ENCODE measurements around the gene MEPCE.

The MEPCE gene

DNA sequence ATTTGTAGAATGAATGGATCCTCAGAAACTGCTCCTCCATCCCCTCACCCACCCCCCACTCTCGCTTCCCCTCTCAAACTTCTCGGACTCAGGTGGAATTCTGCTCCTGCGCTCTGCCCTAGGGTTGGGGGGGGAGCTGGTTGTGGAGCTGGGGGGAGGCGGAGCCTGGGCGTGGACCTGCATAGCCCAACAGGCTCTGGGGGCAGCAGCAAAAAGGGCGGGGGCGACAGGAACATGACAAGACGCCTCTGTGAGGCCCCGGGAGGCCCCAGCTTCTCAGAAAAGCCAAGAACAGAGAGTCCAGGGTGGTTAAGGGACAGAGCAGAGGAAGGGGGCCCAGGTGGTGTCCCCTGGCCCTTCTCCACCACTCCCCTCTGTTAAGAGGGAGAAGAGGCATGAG is 45.9 kb downstream of the MEPCE start:
- in situ Hi-C loops (cut with HindIII; ENCODE audit: low pct_ligation_motif_present, low pct_unique_long_range_greater_than_20kb, low sequenced_read_pairs), result no loop called here
- no peak for DNase-seq

DNA sequence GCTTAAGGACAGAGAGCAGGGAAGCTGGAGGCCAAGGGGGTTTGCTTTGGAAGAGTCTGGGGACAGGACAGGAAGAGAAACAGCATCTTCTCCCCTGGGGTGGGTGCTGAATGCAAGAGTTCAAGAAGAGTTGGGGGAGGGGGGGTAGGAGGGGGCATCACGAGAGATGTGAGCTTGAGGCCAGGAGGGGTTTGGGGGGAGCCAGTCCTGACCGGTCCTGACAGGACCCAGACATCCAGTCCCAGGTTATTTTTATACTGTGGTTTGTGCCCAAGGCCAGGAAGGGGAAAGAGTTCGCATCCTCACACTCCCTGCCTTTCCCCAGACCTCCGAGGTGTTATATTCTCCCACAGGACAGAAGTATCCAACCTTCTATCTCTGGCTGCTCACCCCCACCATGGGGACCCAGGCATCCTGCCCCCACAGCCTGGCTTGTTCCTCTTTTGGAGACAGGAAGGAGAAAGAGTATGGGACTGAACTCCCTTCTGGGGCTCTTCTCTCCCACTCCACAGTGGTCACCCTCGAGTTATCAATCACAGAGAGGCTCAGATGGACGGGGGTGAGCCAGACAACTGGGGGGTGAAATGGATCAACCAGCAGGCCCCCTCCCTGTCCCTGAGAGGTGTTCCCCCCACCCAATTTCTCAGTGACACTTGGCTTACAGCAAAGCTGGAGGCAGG is 46.6 kb downstream of the MEPCE start:
- in situ Hi-C loops (cut with HindIII; ENCODE audit: low pct_ligation_motif_present, low pct_unique_long_range_greater_than_20kb, low sequenced_read_pairs), result no loop called here

DNA sequence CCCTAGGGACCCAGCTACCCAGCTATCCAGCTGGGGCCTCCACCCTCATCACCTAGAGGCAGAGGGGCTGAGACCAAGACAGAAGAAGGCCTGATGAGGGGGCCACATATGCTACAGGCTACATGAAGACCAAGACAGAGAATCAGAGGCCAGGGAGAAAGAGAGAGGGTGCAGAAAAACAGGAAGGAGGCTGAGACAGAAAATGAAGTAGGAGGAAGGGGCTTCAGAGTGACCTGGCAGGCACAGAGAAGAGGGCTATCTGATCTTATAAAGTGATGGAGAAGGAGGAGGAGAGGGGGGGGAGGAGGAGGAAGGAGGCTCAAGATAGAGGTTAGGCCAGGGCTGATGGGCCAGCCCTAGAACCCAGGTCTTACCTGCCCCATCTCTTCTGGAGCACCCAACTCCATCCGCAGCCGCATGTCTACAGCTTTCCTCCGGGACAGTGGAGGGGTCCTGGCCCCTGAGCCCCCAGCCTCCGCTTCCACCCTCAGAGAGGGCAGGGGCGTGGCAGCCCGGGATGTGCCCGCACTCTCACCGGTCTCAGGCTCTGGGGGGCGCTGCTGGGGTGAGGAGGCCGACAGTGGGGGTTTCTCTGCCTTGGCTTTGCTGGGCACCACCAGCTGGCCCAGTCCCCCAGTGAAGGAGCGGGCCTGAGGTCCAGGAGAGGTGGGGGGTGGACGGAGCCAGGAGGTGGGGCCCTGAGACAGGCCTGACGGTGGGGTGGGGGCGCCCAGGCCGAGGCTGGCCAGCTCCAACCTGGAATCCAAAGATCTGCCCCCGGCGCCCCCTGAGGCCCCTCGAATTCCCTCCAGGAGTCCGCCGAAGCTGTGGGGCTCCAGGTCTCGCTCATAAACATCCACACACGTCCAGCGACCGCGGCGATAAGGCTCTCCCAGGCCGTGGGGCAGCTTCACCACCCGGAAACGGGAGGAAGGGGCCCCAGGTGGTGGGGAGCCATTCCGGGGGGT is 47.6 kb downstream of the MEPCE start:
- in situ Hi-C loops (cut with HindIII; ENCODE audit: low pct_ligation_motif_present, low pct_unique_long_range_greater_than_20kb, low sequenced_read_pairs), result no loop called here
- DNase-seq, result no peak

More for the DNA sequence above, 46.6 kb downstream of the MEPCE start:
- DNase-seq, result no peak

DNA sequence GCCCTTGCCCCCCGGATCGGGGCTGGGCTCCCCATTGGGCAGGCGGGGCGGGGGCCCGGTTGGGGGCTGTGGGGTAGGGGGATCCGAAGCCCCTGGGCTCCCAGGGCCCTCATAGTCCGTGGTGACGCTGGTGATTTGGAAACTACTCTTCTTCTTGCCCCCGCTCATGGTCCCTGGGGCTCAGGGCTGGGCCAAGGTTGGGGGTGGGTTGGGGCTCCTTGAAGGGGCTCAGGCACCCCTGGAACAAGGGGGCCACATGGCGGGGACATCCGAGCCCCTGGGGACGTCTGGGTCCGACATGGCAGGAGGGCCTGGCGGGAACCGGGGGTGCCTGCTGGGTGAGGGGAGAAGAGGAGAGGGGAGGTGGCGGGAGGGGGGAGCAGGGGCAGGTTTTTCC is 48.2 kb downstream of the MEPCE start:
- DNase-seq, result no peak
- in situ Hi-C loops (cut with HindIII; ENCODE audit: low pct_ligation_motif_present, low pct_unique_long_range_greater_than_20kb, low sequenced_read_pairs), result no loop called here

DNA sequence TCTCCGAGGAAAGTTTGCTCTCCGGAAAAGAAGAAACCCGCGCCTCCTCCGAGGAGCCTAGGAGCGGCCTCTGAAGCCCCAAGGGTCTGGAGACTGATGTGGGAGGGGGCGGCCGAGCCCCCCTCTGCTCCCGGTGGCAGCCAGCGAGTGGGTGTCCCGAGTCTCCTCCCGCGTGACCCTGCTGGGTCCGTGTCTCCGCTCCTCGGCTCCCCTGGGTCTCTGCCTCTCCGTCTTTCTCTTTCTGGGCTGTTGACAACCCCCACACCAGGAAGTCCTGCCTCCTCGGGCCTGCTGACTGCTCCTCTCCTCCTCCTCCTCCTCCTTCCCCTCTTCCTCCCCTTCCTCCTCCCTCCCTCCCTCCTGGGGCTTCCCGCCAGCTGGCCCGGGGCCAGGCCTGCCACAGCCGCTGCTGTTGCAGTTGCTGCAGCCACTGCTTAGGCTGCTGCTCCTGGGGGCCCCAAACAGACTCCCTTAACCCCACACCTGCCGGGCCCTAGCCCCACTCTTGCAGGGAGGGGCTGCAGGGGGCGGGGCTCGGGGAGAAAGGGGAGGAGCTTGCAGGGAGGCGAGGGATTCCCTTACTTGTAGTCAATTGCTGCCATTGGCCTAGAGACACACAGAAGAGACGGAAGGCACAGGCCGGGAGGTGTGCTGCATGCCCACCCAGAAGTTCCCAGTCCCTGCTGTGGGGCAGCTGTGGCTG is 49.5 kb downstream of the MEPCE start, which contains the start of gene TSC22D4:
TSC22D4 (minus strand) TSS at position 257 of the 703 bp plus-strand sequence. CDS start 1,176 bp downstream, outside the sequence.
- in situ Hi-C loops (cut with HindIII; ENCODE audit: low pct_ligation_motif_present, low pct_unique_long_range_greater_than_20kb, low sequenced_read_pairs), result no loop called here

DNA sequence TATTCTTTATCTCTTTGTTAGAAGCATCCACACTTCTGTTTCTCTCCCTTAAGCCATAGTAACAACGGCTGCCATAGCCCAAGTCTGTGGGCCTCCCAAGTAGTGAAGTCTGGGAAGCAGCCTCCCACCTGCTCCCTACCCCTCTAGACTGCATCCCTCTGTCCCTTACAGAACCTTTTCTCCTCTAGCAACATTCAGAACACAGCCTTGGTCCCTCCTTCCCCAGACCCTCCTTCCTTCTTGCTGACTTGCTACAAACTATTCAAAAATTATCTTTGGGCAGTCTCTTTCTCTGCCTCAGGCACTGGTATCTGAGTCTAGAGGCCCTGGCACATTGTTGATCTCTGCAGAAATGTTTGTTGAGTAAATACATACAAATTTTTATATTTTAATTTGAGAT is 51.8 kb downstream of the MEPCE start:
- no peak for DNase-seq
- in situ Hi-C loops (cut with HindIII; ENCODE audit: low pct_ligation_motif_present, low pct_unique_long_range_greater_than_20kb, low sequenced_read_pairs), result no loop called here

More for the DNA sequence above, 49.5 kb downstream of the MEPCE start, which contains the start of gene TSC22D4:
- DNase-seq, result peak; percentile 94

DNA sequence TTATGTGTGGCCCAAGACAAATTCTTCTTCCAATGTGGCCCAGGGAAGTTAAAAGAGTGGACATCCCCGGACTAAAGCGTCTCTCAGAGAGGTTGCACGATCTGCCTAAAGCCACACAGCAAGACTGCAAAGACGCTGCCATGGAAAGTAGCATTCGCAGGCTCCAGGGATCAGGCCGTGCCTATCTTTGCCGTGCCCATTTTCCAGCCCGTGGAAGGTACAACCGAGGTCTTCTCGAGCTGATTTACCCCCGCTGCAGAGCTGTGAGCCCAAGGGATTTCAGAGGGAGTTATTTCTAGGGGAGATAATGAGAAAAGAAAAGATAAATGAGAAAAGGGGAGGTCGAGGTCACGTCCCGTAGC is 53.1 kb downstream of the MEPCE start:
- in situ Hi-C loops (cut with HindIII; ENCODE audit: low pct_ligation_motif_present, low pct_unique_long_range_greater_than_20kb, low sequenced_read_pairs), result no loop called here
- peak; percentile 8 for DNase-seq

DNA sequence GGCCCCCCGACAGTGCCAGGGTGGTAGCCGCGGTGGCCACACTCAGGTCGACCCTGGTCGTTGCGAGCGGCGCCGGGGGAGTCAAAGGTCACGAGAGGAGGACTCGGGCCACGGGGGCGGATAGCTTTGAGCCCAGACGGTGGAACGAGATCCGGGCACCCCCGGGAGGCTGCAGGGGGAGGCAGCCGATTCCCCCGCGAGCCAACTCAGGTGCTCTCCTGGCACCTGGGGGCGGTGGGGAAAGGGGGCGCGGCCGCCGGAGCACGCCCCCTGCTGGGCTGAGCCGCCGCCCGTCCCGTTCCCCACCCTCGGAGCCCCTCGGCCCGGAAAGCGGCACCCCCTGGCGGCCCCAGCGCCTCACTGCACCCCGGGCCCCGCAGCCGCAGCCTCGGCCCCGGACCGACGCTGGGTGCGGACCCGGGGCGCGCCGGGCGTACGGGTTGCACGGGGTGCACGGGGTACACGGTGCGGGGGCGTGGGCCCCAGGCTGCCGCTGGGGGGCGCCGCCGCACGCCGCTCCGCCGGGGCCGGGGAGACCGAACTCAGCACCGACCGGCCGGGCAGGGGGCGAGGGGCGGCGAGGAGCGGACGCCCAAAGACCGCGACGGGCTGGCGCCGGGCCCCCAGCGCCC is 53.6 kb downstream of the MEPCE start:
- in situ Hi-C loops (cut with HindIII; ENCODE audit: low pct_ligation_motif_present, low pct_unique_long_range_greater_than_20kb, low sequenced_read_pairs), result no loop called here
- DNase-seq, result peak; percentile 78

All from ACHN (cell line).